OCI-LY3 (cell line): ENCODE data around the gene POU2AF2.

ENCODE experiments used
- EZH2phosphoT487 ChIP-seq: fragments of 200-600 bp; shearing (Covaris generic); IDR thresholded peaks from 2 replicates; pipeline ENCODE4 v1.6.1; 2018; ENCODE audit warnings: antibody characterized with exemption, mixed run types, low read depth
- TF ChIP-seq, protein P1 (sequence below): fragments of 200-600, 300-600 bp; sonication (generic); IDR thresholded peaks from 2 replicates; pipeline ENCODE4 v1.5.1; 2014; ENCODE audit warnings: antibody characterized with exemption, low read length, low read depth

DNA sequence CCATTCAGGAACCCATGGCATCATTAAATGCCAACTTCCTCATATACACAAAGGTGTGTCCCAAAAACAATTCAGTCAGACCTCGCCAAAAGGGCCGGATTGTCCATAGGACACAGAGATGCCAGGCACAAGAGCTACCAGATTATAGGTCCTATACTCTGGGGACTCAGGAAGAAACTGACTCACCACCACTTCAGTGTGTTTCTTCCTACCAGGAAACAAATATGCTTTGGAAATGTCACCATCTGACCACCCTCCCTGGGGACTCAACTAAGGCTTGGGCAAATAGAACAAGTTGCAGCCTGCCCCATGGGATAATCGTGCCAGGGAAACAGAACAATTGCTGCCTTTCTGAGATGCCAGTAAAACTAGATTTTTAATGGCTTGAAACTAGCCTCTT lies 64.6 kb downstream of the POU2AF2 start:
- TF ChIP-seq, protein P1, sequence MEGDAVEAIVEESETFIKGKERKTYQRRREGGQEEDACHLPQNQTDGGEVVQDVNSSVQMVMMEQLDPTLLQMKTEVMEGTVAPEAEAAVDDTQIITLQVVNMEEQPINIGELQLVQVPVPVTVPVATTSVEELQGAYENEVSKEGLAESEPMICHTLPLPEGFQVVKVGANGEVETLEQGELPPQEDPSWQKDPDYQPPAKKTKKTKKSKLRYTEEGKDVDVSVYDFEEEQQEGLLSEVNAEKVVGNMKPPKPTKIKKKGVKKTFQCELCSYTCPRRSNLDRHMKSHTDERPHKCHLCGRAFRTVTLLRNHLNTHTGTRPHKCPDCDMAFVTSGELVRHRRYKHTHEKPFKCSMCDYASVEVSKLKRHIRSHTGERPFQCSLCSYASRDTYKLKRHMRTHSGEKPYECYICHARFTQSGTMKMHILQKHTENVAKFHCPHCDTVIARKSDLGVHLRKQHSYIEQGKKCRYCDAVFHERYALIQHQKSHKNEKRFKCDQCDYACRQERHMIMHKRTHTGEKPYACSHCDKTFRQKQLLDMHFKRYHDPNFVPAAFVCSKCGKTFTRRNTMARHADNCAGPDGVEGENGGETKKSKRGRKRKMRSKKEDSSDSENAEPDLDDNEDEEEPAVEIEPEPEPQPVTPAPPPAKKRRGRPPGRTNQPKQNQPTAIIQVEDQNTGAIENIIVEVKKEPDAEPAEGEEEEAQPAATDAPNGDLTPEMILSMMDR: no peak
- no peak for TF ChIP-seq EZH2phosphoT487
